HCT116 (cell line): ENCODE results near the gene RNF141. TPM values are rescaled to one million over a fixed set of nuclear protein-coding genes. Genes with fewer than 3 reads are reported as not detected.

Experiments used
- ATAC-seq: fragments of 200-7000 bp; cut with Tn5 transposase; 2 replicates; pipeline ENCODE4 v1.9.1; 2020; ENCODE audit warnings: mild to moderate bottlenecking, moderate library complexity
- BruUV-seq: library from RNA; stranded (reverse); fragments of 400-500 nt; replicated peaks from 2 replicates; lab custom pipeline; 2021; lab: Mats Ljungman, UMichigan
- CTCF ChIA-PET: fragments of 300-600 bp; sonication (Branson Sonifier 250); formaldehyde crosslinking; loops from one replicate; lab custom pipeline; 2021; ENCODE audit warnings: antibody characterized with exemption; lab: Charles Lee
- POLR2A ChIA-PET: fragments of 300-600, 350-600 bp; sonication (Branson Sonifier 250); formaldehyde crosslinking; loops from one replicate; lab custom pipeline; 2021; ENCODE audit warnings: antibody characterized with exemption; lab: Charles Lee
- RAD21 ChIA-PET, 2 experiments: fragments of 300-600 bp; sonication (Branson Sonifier 250); formaldehyde crosslinking; loops; one replicate each; lab custom pipeline; 2023; ENCODE audit warnings: low total read pairs in 2 of 2; ENCODE audit not compliant: uncharacterized antibody in 2 of 2, unreplicated experiment in 2 of 2, low non-redundant PET in 1 of 2; lab: Charles Lee
- DNase-seq: peaks from one replicate; pipeline ENCODE4 v3.0.0-alpha.2; 2010; ENCODE audit warnings: low read depth, low spot score
- H2AFZ ChIP-seq: fragments of 200-600 bp; shearing (Covaris generic), sonication (generic); 2 replicates; pipeline ENCODE4 v1.6.1; 2017; ENCODE audit warnings: low read depth, mixed run types, mixed read lengths, antibody characterized with exemption, low read length; ENCODE audit not compliant: poor library complexity, severe bottlenecking
- H3K27ac ChIP-seq: 2 replicates; pipeline ENCODE4 v1.5.1; 2012; ENCODE audit warnings: low read depth, low read length
- H3K27me3 ChIP-seq: fragments of 200-600 bp; sonication (generic); 2 replicates; pipeline ENCODE4 v1.6.1; 2016; ENCODE audit warnings: mixed run types, low read length, mixed read lengths; ENCODE audit not compliant: insufficient read depth
- H3K36me3 ChIP-seq, 2 experiments: fragments of 200-500 bp in 1 of 2; fragments of 200-600 bp in 1 of 2; sonication (Bioruptor generic) in 1 of 2; sonication (generic) in 1 of 2; 2 replicates each; pipeline versions ENCODE4 v1.5.1 to v1.6.1; 2014 to 2016; ENCODE audit warnings: low read length in 2 of 2, inconsistent platforms in 1 of 2, mixed read lengths in 1 of 2, mixed run types in 1 of 2; ENCODE audit not compliant: insufficient read depth in 2 of 2, control insufficient read depth in 1 of 2
- H3K4me1 ChIP-seq, 2 experiments: fragments of 200-600 bp in 1 of 2; sonication (generic) in 1 of 2; 2 replicates each; pipeline versions ENCODE4 v1.5.1 to v1.6.1; 2012 to 2017; ENCODE audit warnings: low read length in 2 of 2, inconsistent platforms in 1 of 2, mild to moderate bottlenecking in 1 of 2, mixed read lengths in 1 of 2, mixed run types in 1 of 2, moderate library complexity in 1 of 2; ENCODE audit not compliant: insufficient read depth in 2 of 2, control insufficient read depth in 1 of 2
- H3K4me2 ChIP-seq: fragments of 200-600 bp; sonication (generic); 2 replicates; pipeline ENCODE4 v1.6.1; 2017; ENCODE audit warnings: mixed run types, low read length, mixed read lengths
- H3K4me3 ChIP-seq, 2 experiments: fragments of 200-600 bp in 1 of 2; sonication (generic) in 1 of 2; replicated peaks in 1 of 2; 2 replicates each; pipeline ENCODE4 v1.5.1; 2011 to 2016; ENCODE audit warnings: low read length in 2 of 2, control low read depth in 1 of 2, low read depth in 1 of 2, mild to moderate bottlenecking in 1 of 2, mixed read lengths in 1 of 2, mixed run types in 1 of 2
- H3K79me2 ChIP-seq: fragments of 200-600 bp; sonication (generic); 2 replicates; pipeline ENCODE4 v1.6.1; 2017; ENCODE audit warnings: mild to moderate bottlenecking, mixed run types, low read length, moderate library complexity, mixed read lengths; ENCODE audit not compliant: insufficient read depth
- H3K9ac ChIP-seq: fragments of 200-600 bp; sonication (generic); 2 replicates; pipeline ENCODE4 v1.6.1; 2016; ENCODE audit warnings: low read length, mixed read lengths
- H3K9me2 ChIP-seq: fragments of 200-600 bp; sonication (generic), shearing (Covaris generic); 2 replicates; pipeline ENCODE4 v1.6.1; 2017; ENCODE audit warnings: mixed run types, mild to moderate bottlenecking, moderate library complexity; ENCODE audit not compliant: insufficient read depth
- H3K9me3 ChIP-seq, 2 experiments: fragments of 200-500 bp in 1 of 2; fragments of 200-600 bp in 1 of 2; sonication (Bioruptor generic) in 1 of 2; sonication (generic) in 1 of 2; 2 replicates each; pipeline ENCODE4 v1.6.1; 2014 to 2017; ENCODE audit warnings: low read length in 2 of 2, mixed read lengths in 2 of 2, inconsistent platforms in 1 of 2, low read depth in 1 of 2, mild to moderate bottlenecking in 1 of 2, mixed run types in 1 of 2, moderate library complexity in 1 of 2; ENCODE audit not compliant: control insufficient read depth in 1 of 2, insufficient read depth in 1 of 2
- H4K20me1 ChIP-seq: fragments of 200-600 bp; sonication (generic), shearing (Covaris generic); 2 replicates; pipeline ENCODE4 v1.6.1; 2017; ENCODE audit warnings: mixed run types, mild to moderate bottlenecking, moderate library complexity; ENCODE audit not compliant: insufficient read depth
- CBX3 ChIP-seq: IDR thresholded peaks from 2 replicates; pipeline ENCODE4 v1.6.1; 2012; ENCODE audit warnings: low read depth
- JUND ChIP-seq: IDR thresholded peaks from 2 replicates; pipeline ENCODE4 v1.6.1; 2012
- RAD21 ChIP-seq: IDR thresholded peaks from 2 replicates; pipeline ENCODE4 v1.6.1; 2012; ENCODE audit warnings: low read depth, mild to moderate bottlenecking
- SIN3A ChIP-seq: IDR thresholded peaks from 2 replicates; pipeline ENCODE4 v1.6.1; 2012; ENCODE audit warnings: low read depth
- SP1 ChIP-seq: IDR thresholded peaks from 2 replicates; pipeline ENCODE4 v1.6.1; 2012; ENCODE audit warnings: low read depth
- YY1 ChIP-seq: IDR thresholded peaks from 2 replicates; pipeline ENCODE4 v1.6.1; 2011; ENCODE audit warnings: low read length, low read depth, moderate library complexity, mild to moderate bottlenecking; ENCODE audit not compliant: insufficient replicate concordance; ENCODE audit errors: extremely low read depth
- ZBTB33 ChIP-seq: IDR thresholded peaks from 2 replicates; pipeline ENCODE4 v1.6.1; 2011; ENCODE audit warnings: mild to moderate bottlenecking, low read length, moderate library complexity; ENCODE audit not compliant: insufficient replicate concordance; ENCODE audit errors: extremely low read depth
- ZFX ChIP-seq: fragments of 450-650 bp; IDR thresholded peaks from 2 replicates; pipeline ENCODE4 v1.6.1; 2017
- intact Hi-C: fragments of 100-400 bp; cut with micrococcal nuclease; formaldehyde crosslinking; loops from 2 replicates; pipeline ENCODE4 v1.10.0; 2022
- total RNA-seq: library from RNA; stranded (reverse); gene quantifications from one replicate; pipeline ENCODE4 v1.2.1, GENCODE V29; 2021; ENCODE audit not compliant: unreplicated experiment

RNF141 gene
- total RNA-seq, 1 experiment from 2014 or later, result 133 TPM

- Histone ChIP-seq H3K9ac (no peak overlapping the region), H3K79me2 (peaks cover 73% of the 10 kb centered on the region), H3K27ac (no peak overlapping the region), H4K20me1 (no peaks in the 10 kb centered on the region), H2AFZ (no peak overlapping the region), H3K9me3 (no peaks in the 10 kb centered on the region), H3K36me3 (peaks cover 15 to 54% of the 10 kb centered on the region in 2 experiments; a peak in 3 of 4 replicates), H3K4me3 (no peak overlapping the region), H3K9me2 (no peaks in the 10 kb centered on the region), H3K4me2 (no peak overlapping the region), H3K4me1 (peaks cover 13 to 71% of the 10 kb centered on the region in 2 experiments), H3K27me3 (no peaks in the 10 kb centered on the region)
- BruUV-seq, result no TSS peak
- TF ChIP-seq YY1, result no peak
- TF ChIP-seq RAD21, result no peak
- TF ChIP-seq ZBTB33, result no peak
- TF ChIP-seq JUND, result no peak
- no peak for TF ChIP-seq SIN3A
- no peak for ATAC-seq
- intact Hi-C loops, result no loop called here
- ChIA-PET POLR2A (no interaction called here), CTCF (interaction anchor here (1.6 kb wide), 1 partner anchor 23 kb away, joined by 3 read pairs; the partner anchor contains the start of gene RNF141), RAD21 (no interaction called here)
- no peak for DNase-seq
Measured at GRCh38 chr11:10518123-10518522, 22.9 kb downstream of the RNF141 start.

- ChIA-PET CTCF (interaction anchor here (0.5 kb wide), 1 partner anchor 110 kb away, joined by 3 read pairs; no protein-coding TSS in a partner anchor), RAD21 (no interaction called here), POLR2A (no interaction called here)
- ATAC-seq (no peak), DNase-seq (no peak)
- Histone ChIP-seq H3K79me2 (peaks cover 60% of the 10 kb centered on the region), H3K4me1 (peaks cover 22 to 61% of the 10 kb centered on the region in 2 experiments), H3K4me2 (peak overlapping the region; percentile 39; the same call in 1 of the 2 replicates), H3K36me3 (peaks cover 11 to 33% of the 10 kb centered on the region in 2 experiments; a peak in 3 of 4 replicates), H3K27me3 (no peaks in the 10 kb centered on the region), H3K4me3 (no peak overlapping the region), H4K20me1 (no peaks in the 10 kb centered on the region), H3K27ac (no peak overlapping the region; the same call in 1 of the 2 replicates), H3K9me3 (no peaks in the 10 kb centered on the region), H2AFZ (no peak overlapping the region), H3K9me2 (no peaks in the 10 kb centered on the region), H3K9ac (peak overlapping the region; percentile 21; the same call in 1 of the 2 replicates)
- no TSS peak for BruUV-seq
- TF ChIP-seq ZFX (no peak), SP1 (no peak), CBX3 (no peak)
- intact Hi-C loops, result no loop called here
Measured at GRCh38 chr11:10515418-10515817, 25.6 kb downstream of the RNF141 start.
